ENCODE measurements around the gene SEC16B.

SEC16B gene

GRCh38 chr1:177944016-177944949 lies 25.6 kb downstream of the SEC16B start:
- no peak for TF ChIP-seq CTCF (conservative IDR thresholded peaks at IDR 0.05; ENCODE audit: low read depth, low read length)
- DNase-seq (ENCODE audit: low read depth) = no peak
- no peak overlapping the region for H3K4me3 ChIP-seq (ENCODE audit: low read depth, low read length)

- no peak overlapping the region for H3K4me3 ChIP-seq (ENCODE audit: low read depth, low read length)
- TF ChIP-seq CTCF (conservative IDR thresholded peaks at IDR 0.05; ENCODE audit: low read depth, low read length) = no peak
- no peak for DNase-seq (ENCODE audit: low read depth)
These were observed 27.9 kb downstream of the SEC16B start for GRCh38 chr1:177941976-177942375.

GRCh38 chr1:177940682-177941081 lies 29.2 kb downstream of the SEC16B start:
- no peak for DNase-seq (ENCODE audit: low read depth)
- TF ChIP-seq CTCF (conservative IDR thresholded peaks at IDR 0.05; ENCODE audit: low read depth, low read length) = no peak
- no peak overlapping the region for H3K4me3 ChIP-seq (ENCODE audit: low read depth, low read length)

GRCh38 chr1:177937931-177938330 lies 31.9 kb downstream of the SEC16B start:
- H3K4me3 ChIP-seq (ENCODE audit: low read depth, low read length) = no peak overlapping the region
- TF ChIP-seq CTCF (conservative IDR thresholded peaks at IDR 0.05; ENCODE audit: low read depth, low read length) = no peak
- DNase-seq (ENCODE audit: low read depth) = peak; percentile 81

GRCh38 chr1:177937174-177937770 lies 32.6 kb downstream of the SEC16B start:
- H3K4me3 ChIP-seq (ENCODE audit: low read depth, low read length) = no peak overlapping the region
- DNase-seq (ENCODE audit: low read depth) = no peak
- no peak for TF ChIP-seq CTCF (conservative IDR thresholded peaks at IDR 0.05; ENCODE audit: low read depth, low read length)

- no peak for TF ChIP-seq CTCF (conservative IDR thresholded peaks at IDR 0.05; ENCODE audit: low read depth, low read length)
- H3K4me3 ChIP-seq (ENCODE audit: low read depth, low read length) = no peak overlapping the region
- no peak for DNase-seq (ENCODE audit: low read depth)
These were observed 34.0 kb downstream of the SEC16B start for GRCh38 chr1:177935638-177936415.
